ENCODE results near the gene HPGD.

DNA sequence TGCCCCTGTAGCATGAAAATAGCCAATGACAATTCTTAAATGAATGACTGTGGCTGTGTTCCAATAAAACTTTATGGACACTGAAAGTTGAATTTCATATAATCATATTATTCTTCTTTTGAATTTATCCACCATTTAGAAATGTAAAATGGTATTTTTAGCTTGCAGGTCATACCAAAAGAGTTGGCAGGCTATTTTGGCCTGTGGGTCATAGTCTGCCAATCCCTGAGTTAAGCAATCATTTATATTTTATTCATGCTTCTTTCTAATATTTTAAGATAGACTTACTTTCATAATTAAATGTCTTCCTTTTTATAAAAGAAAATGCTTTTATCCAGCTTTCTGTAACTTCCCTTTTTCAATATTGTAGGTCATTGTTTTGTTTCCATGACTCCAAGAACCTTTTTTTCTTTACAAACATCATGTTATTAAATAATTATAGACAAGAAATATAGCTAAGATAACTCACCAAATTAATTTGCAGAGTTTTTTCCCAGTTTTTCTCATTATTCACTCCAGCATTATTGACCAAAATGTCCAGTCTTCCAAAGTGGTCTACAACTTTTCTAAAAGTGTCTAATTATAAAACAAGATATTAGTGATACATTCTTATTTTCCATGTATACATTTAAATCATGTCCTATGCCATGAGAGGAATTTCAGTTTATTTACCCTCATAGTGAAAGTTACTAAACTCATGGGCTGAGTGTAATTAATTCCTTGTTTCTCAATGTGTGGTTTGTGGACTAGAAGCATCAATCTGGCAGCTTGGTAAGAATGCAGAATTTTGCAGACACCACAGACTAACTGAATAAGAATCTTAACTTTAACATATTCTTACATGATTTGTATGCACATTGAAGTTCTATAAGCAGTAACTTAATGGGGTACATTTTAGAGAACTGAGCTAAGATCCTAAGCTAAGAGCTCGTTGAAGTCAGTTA lies 4.5 kb downstream of the HPGD start:
- TF ChIP-seq, protein P1, sequence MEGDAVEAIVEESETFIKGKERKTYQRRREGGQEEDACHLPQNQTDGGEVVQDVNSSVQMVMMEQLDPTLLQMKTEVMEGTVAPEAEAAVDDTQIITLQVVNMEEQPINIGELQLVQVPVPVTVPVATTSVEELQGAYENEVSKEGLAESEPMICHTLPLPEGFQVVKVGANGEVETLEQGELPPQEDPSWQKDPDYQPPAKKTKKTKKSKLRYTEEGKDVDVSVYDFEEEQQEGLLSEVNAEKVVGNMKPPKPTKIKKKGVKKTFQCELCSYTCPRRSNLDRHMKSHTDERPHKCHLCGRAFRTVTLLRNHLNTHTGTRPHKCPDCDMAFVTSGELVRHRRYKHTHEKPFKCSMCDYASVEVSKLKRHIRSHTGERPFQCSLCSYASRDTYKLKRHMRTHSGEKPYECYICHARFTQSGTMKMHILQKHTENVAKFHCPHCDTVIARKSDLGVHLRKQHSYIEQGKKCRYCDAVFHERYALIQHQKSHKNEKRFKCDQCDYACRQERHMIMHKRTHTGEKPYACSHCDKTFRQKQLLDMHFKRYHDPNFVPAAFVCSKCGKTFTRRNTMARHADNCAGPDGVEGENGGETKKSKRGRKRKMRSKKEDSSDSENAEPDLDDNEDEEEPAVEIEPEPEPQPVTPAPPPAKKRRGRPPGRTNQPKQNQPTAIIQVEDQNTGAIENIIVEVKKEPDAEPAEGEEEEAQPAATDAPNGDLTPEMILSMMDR (IDR thresholded peaks at IDR 0.05), result no peak
- TF ChIP-seq POLR2A (IDR thresholded peaks at IDR 0.05), result no peak

All from Peyer's patch (tissue), 4 donors.